Cardiac fibroblast (primary cell): ENCODE data around the gene SAFB.
"Not testable (repeated sequence)": the region's sequence is repeated elsewhere in the genome, so short reads cannot be mapped to it uniquely, and the experiment has no call there.

Source experiments
- DNase-seq, 2 donors: peaks; one replicate each; pipeline versions ENCODE4 v3.0.0 to v3.0.0-alpha.2; 2010; ENCODE audit warnings: low read depth in 2 of 2
- H3K4me3 ChIP-seq, 2 donors: replicated peaks in 1 of 2; 1 replicate in 1 of 2; 2 replicates in 1 of 2; pipeline ENCODE4 v1.5.1; 2011; ENCODE audit warnings: low read depth in 2 of 2, low read length in 2 of 2, mild to moderate bottlenecking in 2 of 2, moderate library complexity in 1 of 2
- TF ChIP-seq, protein P1 (sequence below): IDR thresholded peaks from one replicate; pipeline ENCODE4 v1.5.1; 2011; ENCODE audit warnings: low read depth, mild to moderate bottlenecking, low read length, inconsistent platforms

Gene SAFB

DNA sequence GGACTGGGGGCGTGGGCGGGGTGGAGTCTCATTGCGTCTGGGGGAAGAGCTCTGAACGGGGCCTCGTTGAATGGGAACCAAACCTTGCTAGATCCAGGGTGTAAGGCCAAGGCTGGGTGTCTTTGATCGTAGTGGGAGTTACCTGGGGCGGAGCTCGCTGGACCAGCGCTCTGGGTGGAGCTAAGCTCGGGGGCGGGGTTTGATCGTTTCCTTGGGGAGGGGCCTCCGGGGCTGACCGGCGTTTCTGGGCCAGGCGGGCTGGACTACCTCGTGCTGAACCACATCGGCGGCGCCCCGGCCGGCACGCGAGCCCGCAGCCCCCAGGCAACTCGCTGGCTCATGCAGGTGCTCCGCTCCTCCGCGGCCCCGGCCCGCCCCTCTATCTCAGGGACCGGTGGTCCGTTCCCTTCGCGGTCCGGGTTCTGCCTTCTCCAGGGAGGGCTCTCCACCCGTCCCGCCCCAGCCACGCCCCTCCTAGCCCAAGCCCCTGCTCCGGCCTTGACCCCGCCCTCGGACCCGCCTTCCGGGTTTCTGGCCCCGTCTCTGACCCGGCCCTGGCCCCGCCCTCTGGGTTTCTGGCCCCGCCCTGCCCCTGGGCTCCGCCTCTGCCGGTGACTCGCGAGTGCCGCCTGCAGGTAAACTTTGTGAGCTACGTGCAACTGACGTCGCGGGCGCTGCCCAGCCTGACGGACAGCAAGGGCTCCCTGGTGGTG, 63.9 kb downstream of the SAFB start:
- TF ChIP-seq, protein P1, sequence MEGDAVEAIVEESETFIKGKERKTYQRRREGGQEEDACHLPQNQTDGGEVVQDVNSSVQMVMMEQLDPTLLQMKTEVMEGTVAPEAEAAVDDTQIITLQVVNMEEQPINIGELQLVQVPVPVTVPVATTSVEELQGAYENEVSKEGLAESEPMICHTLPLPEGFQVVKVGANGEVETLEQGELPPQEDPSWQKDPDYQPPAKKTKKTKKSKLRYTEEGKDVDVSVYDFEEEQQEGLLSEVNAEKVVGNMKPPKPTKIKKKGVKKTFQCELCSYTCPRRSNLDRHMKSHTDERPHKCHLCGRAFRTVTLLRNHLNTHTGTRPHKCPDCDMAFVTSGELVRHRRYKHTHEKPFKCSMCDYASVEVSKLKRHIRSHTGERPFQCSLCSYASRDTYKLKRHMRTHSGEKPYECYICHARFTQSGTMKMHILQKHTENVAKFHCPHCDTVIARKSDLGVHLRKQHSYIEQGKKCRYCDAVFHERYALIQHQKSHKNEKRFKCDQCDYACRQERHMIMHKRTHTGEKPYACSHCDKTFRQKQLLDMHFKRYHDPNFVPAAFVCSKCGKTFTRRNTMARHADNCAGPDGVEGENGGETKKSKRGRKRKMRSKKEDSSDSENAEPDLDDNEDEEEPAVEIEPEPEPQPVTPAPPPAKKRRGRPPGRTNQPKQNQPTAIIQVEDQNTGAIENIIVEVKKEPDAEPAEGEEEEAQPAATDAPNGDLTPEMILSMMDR = peak; percentile 83
- peak; percentile 96 for DNase-seq
- H3K4me3 ChIP-seq = peak overlapping the region; percentile 51 to 60

DNA sequence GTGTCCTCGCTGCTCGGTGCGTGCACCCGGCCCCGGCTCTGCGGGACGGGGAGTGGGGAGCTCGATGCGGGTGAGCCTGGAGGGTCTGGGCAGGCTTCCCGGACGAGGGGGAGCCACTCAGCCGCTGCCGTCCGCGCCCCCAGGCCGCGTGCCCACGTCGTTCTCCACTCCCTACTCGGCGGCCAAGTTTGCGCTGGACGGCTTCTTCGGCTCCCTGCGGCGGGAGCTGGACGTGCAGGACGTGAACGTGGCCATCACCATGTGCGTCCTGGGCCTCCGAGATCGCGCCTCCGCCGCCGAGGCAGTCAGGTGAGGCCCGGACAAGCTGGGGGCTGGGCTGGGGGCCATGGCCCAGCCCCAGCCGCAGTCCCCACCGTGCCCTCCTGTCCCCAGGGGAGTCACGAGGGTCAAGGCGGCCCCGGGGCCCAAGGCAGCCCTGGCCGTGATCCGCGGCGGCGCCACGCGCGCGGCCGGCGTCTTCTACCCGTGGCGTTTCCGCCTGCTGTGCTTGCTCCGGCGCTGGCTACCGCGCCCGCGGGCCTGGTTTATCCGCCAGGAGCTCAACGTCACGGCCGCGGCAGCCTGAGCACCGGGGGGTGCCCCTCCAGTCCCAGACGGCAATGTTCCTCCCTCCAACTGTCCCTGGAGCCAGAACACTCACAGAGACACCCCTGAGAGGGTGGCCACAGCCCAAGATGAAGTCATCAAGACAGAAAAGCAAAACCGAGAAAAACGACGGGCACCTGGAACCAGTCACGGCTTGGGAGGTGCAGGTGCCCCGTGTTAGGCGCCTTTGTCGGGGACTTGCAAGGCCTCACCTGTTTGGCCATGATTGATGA, 64.7 kb downstream of the SAFB start:
- DNase-seq = no peak
- H3K4me3 ChIP-seq = peak overlapping the region; percentile 49 to 51
- TF ChIP-seq, protein P1 = no peak

DNA sequence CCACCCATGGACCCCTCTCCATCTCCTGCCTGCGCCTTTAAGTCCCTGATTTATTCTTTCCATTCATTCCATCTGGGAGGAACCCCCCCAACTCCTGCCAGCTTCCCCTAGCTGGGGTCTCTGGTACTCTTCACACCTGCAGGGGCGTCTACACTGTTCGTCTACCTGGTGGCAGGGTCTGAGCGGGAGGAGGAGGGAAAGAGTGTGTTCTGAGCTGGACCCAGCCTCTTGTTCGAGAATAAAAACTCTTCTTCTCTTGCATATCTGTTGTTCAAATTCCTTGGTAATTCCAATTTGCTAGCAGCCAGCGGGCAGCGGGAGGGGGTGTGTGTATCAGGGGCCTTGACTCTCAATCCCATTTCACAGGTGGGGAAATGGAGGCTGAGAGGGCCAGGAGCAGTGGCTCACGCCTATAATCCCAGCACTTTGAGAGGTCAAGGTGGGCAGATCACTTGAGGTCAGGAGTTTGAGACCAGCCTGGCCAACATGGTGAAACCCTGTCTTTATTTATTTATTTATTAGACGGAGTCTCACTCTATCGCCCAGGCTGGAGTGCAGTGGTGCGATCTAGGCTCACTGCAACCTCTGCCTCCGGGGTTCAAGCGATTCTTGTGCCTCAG, 65.5 kb downstream of the SAFB start:
- DNase-seq, H3K4me3 ChIP-seq: not testable (repeated sequence)

DNA sequence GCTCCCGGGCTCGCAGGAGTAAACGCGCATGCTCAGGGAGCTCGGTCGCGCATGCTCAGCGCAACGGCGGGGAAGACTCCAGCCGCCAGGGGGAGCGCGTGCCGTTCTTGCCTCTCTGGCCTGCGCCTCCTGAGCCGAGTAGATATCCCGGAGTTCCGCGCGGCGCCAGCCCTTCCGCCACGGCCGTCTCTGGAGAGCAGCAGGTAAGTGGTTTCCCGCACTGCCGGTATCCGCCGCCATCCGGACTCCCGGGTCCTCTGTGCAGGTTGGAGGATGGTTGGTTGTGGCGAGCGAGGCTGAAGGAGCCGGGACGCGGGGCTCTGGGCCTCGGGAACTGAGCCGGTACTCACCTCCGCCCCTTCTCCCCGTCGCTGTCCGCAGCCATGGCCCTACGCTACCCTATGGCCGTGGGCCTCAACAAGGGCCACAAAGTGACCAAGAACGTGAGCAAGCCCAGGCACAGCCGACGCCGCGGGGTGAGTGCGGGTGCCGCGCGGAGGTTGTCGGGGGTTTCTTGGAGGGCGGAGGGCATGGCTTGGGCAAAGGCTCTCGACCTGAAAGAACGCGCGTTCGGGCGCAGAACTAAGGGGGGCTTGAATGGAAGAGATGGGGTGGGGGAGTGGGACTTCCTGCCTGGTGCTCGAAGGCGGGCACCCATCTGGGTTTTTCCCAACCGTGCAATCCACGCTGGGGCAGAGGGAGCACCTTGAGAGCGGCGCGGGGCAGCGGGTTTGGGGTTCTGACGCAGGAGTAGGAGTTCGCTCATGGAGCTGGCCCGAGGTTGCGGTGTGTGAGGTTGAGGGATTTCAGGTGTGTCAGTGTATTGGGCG, 67.5 kb downstream of the SAFB start, which contains the start of gene RPL36:
TSS of gene RPL36 (plus strand) at position 171 of the 830 bp plus-strand sequence. CDS start at position 384, 213 bp downstream.
- peak; percentile 97 to 98 for DNase-seq
- TF ChIP-seq, protein P1 = peak; percentile 99
- H3K4me3 ChIP-seq = peak within 1 kb of the TSS; percentile 93 to 96

DNA sequence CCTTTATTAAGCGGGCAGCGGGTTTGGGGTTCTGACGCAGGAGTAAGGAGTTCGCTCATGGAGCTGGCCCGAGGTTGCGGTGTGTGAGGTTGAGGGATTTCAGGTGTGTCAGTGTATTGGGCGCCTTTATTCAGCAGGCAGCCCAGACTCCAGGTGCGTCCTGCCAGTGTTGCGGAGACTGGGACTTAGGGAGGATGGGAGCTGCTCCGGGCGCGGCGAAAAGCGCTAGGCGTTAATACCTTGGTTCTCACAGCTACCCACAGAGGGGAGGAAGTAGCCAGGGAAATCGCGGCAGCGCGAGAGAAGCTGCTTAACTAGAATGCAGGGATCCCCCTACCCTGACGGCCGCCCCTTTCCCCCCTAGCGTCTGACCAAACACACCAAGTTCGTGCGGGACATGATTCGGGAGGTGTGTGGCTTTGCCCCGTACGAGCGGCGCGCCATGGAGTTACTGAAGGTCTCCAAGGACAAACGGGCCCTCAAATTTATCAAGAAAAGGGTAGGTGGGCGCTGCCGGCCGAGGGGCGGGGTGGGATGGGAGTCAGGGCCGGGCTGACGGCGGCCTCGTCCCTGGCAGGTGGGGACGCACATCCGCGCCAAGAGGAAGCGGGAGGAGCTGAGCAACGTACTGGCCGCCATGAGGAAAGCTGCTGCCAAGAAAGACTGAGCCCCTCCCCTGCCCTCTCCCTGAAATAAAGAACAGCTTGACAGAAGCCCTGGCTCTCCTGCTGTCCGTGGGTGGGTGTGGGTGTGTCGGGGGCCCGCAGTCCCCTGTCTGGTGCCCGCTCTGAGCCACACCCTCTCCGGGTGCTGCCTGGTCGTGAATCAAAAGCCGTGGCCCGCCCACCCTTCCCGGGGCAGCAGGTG, 68.3 kb downstream of the SAFB start:
- TF ChIP-seq, protein P1 = no peak
- peak; percentile 61 to 79 for DNase-seq
- H3K4me3 ChIP-seq = peak overlapping the region; percentile 93 to 96
